ENCODE results near the gene RNF13.
"Not testable (repeated sequence)": the region's sequence is repeated elsewhere in the genome, so short reads cannot be mapped to it uniquely, and the experiment has no call there.

RNF13 gene

DNA sequence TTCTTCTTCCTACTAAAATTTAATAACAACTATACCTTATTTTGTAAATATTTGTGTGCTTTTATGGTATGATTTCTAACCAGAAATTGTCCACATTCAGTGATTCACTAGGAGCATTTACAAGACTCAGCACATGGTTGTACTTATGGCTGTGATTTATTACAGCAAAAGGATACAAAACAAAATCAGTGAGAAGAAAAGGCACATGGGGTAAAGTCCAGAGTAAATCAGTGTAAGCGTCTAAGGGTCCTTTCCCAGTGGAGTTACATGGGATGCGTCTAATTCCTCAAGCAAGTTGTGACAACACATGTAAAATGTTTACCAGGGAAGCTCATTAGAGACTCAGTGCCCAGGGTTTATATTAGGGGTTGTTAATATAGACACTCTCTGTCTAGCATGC is 31.1 kb downstream of the RNF13 start:
- no peak for DNase-seq

DNA sequence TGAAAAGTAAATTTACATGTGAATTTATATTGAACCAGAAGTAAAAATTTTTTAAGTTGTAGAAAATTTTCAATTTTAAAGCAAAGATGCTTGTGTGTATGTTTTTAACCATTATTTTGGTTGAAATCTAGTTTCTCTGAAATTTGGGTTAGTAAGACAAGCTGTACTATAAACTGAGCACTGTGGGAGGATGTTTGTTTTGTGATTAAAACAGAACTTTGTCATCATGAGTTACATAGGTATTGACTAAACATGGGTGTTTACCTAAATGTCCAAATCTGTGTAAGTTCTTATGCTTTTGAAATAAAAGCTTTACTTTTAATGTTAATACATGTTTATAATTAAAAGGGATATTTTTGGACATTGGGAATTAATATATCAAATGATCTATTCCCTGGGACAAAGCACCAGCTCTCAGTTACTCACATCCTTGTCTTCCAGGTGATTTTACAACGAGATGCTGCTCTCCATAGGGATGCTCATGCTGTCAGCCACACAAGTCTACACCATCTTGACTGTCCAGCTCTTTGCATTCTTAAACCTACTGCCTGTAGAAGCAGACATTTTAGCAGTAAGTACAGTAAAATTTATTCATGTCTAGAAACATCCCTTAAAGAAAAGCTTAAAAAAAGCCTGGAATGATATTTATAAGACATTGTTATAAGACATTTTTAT is 32.7 kb downstream of the RNF13 start:
- DNase-seq, result no peak

DNA sequence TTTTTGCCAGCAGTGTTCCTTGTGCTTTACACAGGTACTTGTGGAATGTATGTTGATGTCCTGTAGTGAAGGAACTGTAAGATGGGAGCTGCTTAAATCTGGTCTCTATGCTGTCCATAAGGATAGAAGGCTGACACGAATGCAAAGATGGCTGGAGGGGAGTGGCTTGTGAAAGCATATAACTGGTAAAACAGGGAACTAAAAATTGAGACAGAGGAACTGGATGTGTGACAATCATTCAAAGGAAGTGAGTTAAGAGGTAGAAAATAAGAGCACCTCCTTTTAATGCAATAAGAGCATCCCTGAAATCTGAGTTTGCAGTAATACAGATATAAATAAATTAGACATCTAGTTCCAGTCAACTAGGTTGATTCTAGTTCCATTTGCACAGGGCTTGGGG is 35.2 kb downstream of the RNF13 start:
- DNase-seq, result no peak

GRCh38 chr3:149848688-149849087 is 35.7 kb downstream of the RNF13 start:
- DNase-seq, result no peak

GRCh38 chr3:149850787-149851584 is 38.0 kb downstream of the RNF13 start:
- DNase-seq, result no peak

- no peak for DNase-seq
These were observed 45.9 kb downstream of the RNF13 start for GRCh38 chr3:149858911-149859310.

DNA sequence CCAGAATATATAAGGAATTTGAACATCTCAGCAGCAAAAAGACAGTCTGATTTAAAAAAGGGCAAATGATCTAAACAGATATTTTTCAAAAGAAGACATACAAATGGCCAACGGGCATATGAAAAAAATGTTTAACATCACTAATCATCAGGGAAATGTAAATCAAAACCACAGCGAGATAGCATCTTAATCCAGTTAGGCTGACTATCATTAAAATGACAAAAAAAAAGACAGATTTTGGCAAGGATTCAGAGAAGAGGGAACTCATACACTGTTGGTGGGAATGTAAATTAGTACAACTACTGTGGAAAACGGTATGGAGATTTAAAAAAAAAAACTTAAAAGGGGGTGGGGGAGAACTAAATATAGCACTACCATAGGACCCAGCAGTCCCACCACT is 47.9 kb downstream of the RNF13 start:
- no peak for DNase-seq

DNA sequence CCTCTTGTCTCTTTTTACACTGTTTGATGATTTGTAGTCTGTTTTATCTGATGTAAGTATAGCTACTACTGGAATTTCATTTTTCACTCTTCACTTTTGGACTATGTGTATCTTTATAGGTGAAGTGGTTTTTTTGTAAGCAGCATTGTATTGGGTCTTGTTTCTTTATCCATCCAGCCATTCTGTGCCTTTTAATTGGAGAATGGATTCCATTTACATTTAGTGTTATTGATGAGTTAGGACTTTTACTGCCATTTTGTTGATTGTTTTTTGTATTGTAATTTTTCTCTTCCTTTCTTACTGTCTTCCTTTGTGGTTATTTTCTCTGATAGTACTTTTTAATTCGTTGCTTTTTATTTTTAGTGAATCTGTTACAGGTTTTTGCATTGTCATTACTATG is 54.5 kb downstream of the RNF13 start:
- DNase-seq, result no peak

DNA sequence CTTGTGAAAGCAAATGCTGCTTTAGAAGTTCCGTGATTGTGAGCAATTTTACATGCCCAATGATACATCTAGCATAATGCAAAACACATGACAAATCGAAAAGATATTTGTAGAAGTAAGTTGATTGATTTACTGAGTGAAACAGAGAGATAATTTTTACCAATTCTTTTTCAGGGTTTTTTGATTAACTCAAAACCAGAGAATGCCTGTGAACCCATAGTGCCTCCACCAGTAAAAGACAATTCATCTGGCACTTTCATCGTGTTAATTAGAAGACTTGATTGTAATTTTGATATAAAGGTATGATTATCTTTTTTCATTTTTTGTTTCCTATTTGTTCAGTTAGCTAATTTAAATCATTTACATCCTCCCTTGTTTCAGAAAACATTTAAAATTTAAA is 58.8 kb downstream of the RNF13 start:
- DNase-seq, result no peak

- no peak for DNase-seq
These were observed 59.6 kb downstream of the RNF13 start for GRCh38 chr3:149872589-149872988.

- no peak for DNase-seq
These were observed 64.7 kb downstream of the RNF13 start for GRCh38 chr3:149877668-149878067.

DNA sequence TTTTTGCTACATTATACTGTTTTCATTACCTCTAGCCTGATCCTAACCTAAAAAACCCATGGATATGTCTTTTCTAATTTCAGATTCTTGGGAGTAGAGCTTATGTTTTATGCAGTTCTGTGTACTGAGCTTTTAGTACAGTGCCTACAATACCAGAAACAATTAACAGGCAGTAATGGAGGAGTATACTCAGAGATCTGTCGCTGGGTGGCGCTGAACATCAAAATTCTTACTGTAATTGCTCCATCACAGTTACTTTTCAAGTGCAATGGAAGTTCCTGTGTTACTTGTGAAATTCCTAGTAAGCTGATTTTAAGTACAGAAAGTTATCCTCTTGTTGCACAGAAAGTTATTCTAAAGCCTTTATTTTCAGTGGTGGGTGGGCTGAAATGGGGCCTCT is 66.9 kb downstream of the RNF13 start:
- no peak for DNase-seq

- no peak for DNase-seq
These were observed 68.9 kb downstream of the RNF13 start for GRCh38 chr3:149881879-149882278.

- no peak for DNase-seq
These were observed 70.1 kb downstream of the RNF13 start for GRCh38 chr3:149883134-149883533.

- DNase-seq, result not testable (repeated sequence)
These were observed 70.8 kb downstream of the RNF13 start for GRCh38 chr3:149883860-149884259.

GRCh38 chr3:149884848-149885247 is 71.8 kb downstream of the RNF13 start:
- not testable (repeated sequence) for DNase-seq

DNA sequence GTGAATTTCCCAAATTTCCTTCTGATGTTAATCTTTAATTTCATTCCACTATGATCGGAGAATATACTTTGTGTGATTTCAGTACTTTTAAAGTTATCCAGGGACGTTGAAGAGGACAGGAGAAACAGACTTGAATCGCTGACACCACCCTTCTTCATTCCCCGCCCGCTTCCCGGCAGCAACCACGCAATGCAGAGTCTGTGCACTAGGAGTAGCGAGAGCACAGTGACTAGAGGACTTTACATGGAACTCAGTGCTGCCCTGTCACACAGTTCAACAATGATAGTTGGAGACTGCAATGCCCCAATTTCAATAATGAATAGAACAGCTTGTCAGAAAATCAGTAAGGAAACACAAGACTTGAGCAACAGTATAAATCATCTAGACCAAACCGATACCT is 73.9 kb downstream of the RNF13 start:
- no peak for DNase-seq

GRCh38 chr3:149891621-149892020 is 78.6 kb downstream of the RNF13 start:
- DNase-seq, result no peak

GRCh38 chr3:149892371-149892770 is 79.4 kb downstream of the RNF13 start:
- DNase-seq, result no peak

DNA sequence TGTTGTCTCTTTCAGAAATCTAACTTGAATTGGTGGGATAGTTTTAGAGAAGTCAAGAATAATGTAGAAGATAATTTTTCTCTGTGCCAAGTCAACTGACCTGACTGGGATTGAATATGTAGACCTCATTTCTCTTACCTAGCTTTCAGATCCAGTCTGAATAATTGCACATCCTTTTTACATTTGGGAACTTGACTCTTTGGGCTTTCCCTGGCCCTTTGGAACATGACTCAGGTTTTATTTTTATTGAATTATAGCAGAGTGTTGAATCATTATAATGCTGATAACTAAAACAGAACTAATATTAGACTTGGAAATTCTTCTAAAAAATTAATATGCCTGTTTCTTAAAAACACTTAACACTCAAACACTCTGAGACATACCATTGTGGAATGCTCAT is 81.2 kb downstream of the RNF13 start:
- no peak for DNase-seq

DNA sequence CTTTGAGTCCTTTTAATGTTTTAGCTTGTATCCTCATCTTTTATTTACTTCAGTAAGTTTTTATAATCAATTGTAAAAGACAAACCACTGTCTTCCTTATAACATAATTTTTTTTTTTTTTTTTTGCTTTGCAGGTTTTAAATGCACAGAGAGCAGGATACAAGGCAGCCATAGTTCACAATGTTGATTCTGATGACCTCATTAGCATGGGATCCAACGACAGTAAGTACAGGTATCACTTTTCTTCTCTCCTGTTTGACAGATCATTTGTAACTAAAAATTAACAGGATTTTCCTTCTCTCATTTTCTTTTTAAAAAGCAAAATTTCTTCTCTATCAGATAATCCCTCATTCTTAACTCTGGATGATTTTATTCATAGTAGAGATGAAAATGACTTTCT is 82.3 kb downstream of the RNF13 start:
- DNase-seq, result no peak

- DNase-seq, result no peak
These were observed 82.8 kb downstream of the RNF13 start for GRCh38 chr3:149895769-149896168.

- DNase-seq, result no peak
These were observed 85.8 kb downstream of the RNF13 start for GRCh38 chr3:149898771-149899170.

- DNase-seq, result no peak
These were observed 87.3 kb downstream of the RNF13 start for GRCh38 chr3:149900322-149900721.

- DNase-seq, result no peak
These were observed 88.8 kb downstream of the RNF13 start for GRCh38 chr3:149901770-149902169.
